OCI-LY1 (cell line): Measurements from ENCODE around the gene USP54.

ENCODE experiments used
- H2AFZ ChIP-seq: fragments of 200-600 bp; sonication (generic), shearing (Covaris generic); 2 replicates; pipeline ENCODE4 v1.6.0; 2014; ENCODE audit warnings: antibody characterized with exemption, mild to moderate bottlenecking, low read length
- H3F3A ChIP-seq: fragments of 200-600 bp; sonication (generic), shearing (Covaris generic); 2 replicates; pipeline ENCODE4 v1.6.0; 2014; ENCODE audit warnings: mild to moderate bottlenecking, antibody characterized with exemption, low read length, moderate library complexity; ENCODE audit not compliant: insufficient read depth
- H3K27ac ChIP-seq: fragments of 200-600 bp; sonication (generic); 2 replicates; pipeline ENCODE4 v1.5.1; 2014; ENCODE audit warnings: low read length, mixed run types, mild to moderate bottlenecking, low read depth; ENCODE audit not compliant: poor library complexity, severe bottlenecking
- H3K27me3 ChIP-seq: fragments of 200-600 bp; sonication (generic); 2 replicates; pipeline ENCODE4 v1.6.0; 2014; ENCODE audit warnings: antibody characterized with exemption, mild to moderate bottlenecking, low read length, moderate library complexity; ENCODE audit not compliant: insufficient read depth
- H3K36me3 ChIP-seq: fragments of 200-600 bp; sonication (generic); 2 replicates; pipeline ENCODE4 v1.6.1; 2014; ENCODE audit warnings: mild to moderate bottlenecking, antibody characterized with exemption, low read length, moderate library complexity, mixed read lengths; ENCODE audit not compliant: insufficient read depth
- H3K4me1 ChIP-seq: fragments of 200-600 bp; sonication (generic); 2 replicates; pipeline ENCODE4 v1.5.1; 2014; ENCODE audit warnings: mild to moderate bottlenecking, low read length, moderate library complexity; ENCODE audit not compliant: insufficient read depth, severe bottlenecking
- H3K4me2 ChIP-seq: fragments of 200-600 bp; sonication (generic), shearing (Covaris generic); 2 replicates; pipeline ENCODE4 v1.6.1; 2014; ENCODE audit warnings: low read length
- H3K4me3 ChIP-seq: fragments of 200-600 bp; sonication (generic); 2 replicates; pipeline ENCODE4 v1.5.1; 2014; ENCODE audit warnings: low read length, low read depth, mild to moderate bottlenecking, mixed read lengths; ENCODE audit not compliant: poor library complexity, severe bottlenecking
- H3K79me2 ChIP-seq: fragments of 200-600 bp; shearing (Covaris generic); 2 replicates; pipeline ENCODE4 v1.6.1; 2016; ENCODE audit warnings: mixed run types, low read length, mixed read lengths; ENCODE audit not compliant: insufficient read depth
- H3K9ac ChIP-seq: fragments of 200-600 bp; sonication (generic), shearing (Covaris generic); 2 replicates; pipeline ENCODE4 v1.6.1; 2014; ENCODE audit warnings: mild to moderate bottlenecking, low read length, mixed read lengths
- H3K9me2 ChIP-seq: fragments of 200-600 bp; sonication (generic), shearing (Covaris generic); 2 replicates; pipeline ENCODE4 v1.6.1; 2014; ENCODE audit warnings: low read depth, mild to moderate bottlenecking, low read length, mixed read lengths
- H3K9me3 ChIP-seq: fragments of 200-600 bp; shearing (Covaris generic); 2 replicates; pipeline ENCODE4 v1.6.1; 2014; ENCODE audit warnings: low read length, mixed read lengths
- H4K20me1 ChIP-seq: fragments of 200-600 bp; sonication (generic), shearing (Covaris generic); 2 replicates; pipeline ENCODE4 v1.6.0; 2016; ENCODE audit warnings: mild to moderate bottlenecking, low read length; ENCODE audit not compliant: insufficient read depth
- CTCF ChIP-seq: fragments of 200-600 bp; sonication (generic), shearing (Covaris generic); IDR thresholded peaks from 2 replicates; pipeline ENCODE4 v1.5.1; 2017; ENCODE audit warnings: mild to moderate bottlenecking, antibody characterized with exemption, low read length, moderate library complexity, mixed read lengths
- EZH2 ChIP-seq: fragments of 200-600 bp; sonication (generic), shearing (Covaris generic); IDR thresholded peaks from 2 replicates; pipeline ENCODE4 v1.8.0; 2017; ENCODE audit warnings: borderline replicate concordance, mixed run types, mild to moderate bottlenecking, antibody characterized with exemption, low read length, moderate library complexity, mixed read lengths

USP54 gene

GRCh38 chr10:73459683-73460314 lies 131.3 kb downstream of the USP54 start:
- H3K27me3 ChIP-seq: no peaks in the 10 kb centered on the region
- no peak overlapping the region for H3K9ac ChIP-seq
- no peaks in the 10 kb centered on the region for H3K79me2 ChIP-seq
- no peak overlapping the region for H3K4me3 ChIP-seq
- no peak overlapping the region for H3K4me2 ChIP-seq
- no peaks in the 10 kb centered on the region for H3K9me3 ChIP-seq
- no peak overlapping the region for H3K27ac ChIP-seq
- H2AFZ ChIP-seq: no peak overlapping the region
- no peaks in the 10 kb centered on the region for H4K20me1 ChIP-seq
- no peaks in the 10 kb centered on the region for H3F3A ChIP-seq
- peaks cover 31% of the 10 kb centered on the region for H3K36me3 ChIP-seq
- H3K9me2 ChIP-seq: no peaks in the 10 kb centered on the region
- TF ChIP-seq CTCF: no peak
- no peak for TF ChIP-seq EZH2
- H3K4me1 ChIP-seq: peaks cover 6% of the 10 kb centered on the region

GRCh38 chr10:73456187-73456890 lies 134.8 kb downstream of the USP54 start:
- H3K9me3 ChIP-seq: no peaks in the 10 kb centered on the region
- H3K9me2 ChIP-seq: no peaks in the 10 kb centered on the region
- H3K4me1 ChIP-seq: peaks cover 6% of the 10 kb centered on the region
- no peaks in the 10 kb centered on the region for H3K79me2 ChIP-seq
- no peaks in the 10 kb centered on the region for H3F3A ChIP-seq
- H3K27ac ChIP-seq: no peak overlapping the region
- H3K36me3 ChIP-seq: peaks cover 29% of the 10 kb centered on the region
- no peak overlapping the region for H3K4me3 ChIP-seq
- no peaks in the 10 kb centered on the region for H3K27me3 ChIP-seq
- no peak overlapping the region for H3K9ac ChIP-seq
- TF ChIP-seq EZH2 (no peak), CTCF (no peak)
- no peak overlapping the region for H2AFZ ChIP-seq
- no peak overlapping the region for H3K4me2 ChIP-seq
- H4K20me1 ChIP-seq: no peaks in the 10 kb centered on the region

GRCh38 chr10:73449113-73449512 lies 142.0 kb downstream of the USP54 start:
- Histone ChIP-seq H3K36me3 (peaks cover 15% of the 10 kb centered on the region), H3K9ac (no peak overlapping the region), H3K4me2 (no peak overlapping the region), H3K9me2 (no peaks in the 10 kb centered on the region), H3K4me1 (no peaks in the 10 kb centered on the region), H3K4me3 (no peak overlapping the region), H2AFZ (no peak overlapping the region), H3K9me3 (no peaks in the 10 kb centered on the region), H3K79me2 (no peaks in the 10 kb centered on the region), H3K27me3 (no peaks in the 10 kb centered on the region), H3F3A (no peaks in the 10 kb centered on the region), H3K27ac (no peak overlapping the region), H4K20me1 (no peaks in the 10 kb centered on the region)
- TF ChIP-seq CTCF (no peak), EZH2 (no peak)
